GM21619 (cell line): ENCODE measurements around the gene ZC3H7B.

Experiments
- ATAC-seq: cut with Tn5 transposase; IDR thresholded peaks from one replicate; pipeline ENCODE4 v1.9.1; 2021; ENCODE audit not compliant: unreplicated experiment

The ZC3H7B gene

DNA sequence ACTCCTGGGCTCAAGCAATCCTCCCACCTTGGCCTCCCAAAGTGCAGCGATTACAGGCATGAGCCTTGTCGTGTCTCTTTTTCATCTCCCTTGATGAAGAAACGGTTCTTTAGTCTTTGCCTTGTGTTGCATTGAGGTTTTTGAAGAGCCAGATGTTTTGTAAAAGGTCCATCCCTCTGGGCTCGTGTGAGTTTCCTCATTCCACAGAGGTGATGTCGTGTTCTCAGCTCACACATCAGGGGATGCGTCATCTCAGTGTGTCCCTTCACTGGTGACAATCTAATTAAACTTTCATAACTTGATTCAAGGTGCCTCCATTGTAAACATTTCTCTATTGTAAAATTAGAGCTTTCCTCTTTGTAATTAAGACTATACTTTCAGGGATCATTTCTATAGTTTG is 50.7 kb downstream of the ZC3H7B start:
- ATAC-seq, result no peak

DNA sequence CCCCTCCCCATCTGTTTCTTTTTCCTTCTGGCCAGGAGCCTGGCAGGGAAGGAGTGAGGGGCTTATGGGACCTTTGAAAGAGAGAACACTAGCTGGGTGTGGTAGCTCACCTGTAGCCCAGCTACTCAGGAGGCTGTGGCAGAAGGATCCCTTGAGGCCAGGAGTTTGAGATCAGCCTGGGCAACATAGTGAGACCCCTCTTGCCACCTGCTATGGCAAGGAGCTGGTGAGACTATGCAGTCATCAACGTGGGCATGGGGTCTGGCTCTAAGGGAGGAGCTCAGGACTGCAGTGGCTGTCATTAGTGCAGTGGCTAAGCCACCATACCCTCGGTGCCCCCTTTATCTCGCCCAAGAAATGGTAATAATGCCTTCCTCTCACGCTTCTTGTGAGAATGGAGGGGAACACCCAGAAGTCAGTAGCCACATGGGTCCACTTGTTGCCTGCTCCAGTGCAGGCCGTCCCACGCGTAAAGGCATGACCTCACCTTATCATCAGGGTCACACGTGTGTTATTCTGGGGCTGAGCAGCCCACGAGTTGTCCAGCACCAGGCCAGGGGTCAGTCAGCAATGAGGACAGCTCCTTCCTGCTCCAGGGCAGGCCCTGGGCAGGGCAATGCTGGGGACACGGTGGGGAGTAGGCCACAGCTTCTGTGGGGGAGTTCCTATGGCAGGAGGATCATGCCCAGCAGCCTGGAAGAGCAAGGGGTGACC is 52.7 kb downstream of the ZC3H7B start:
- no peak for ATAC-seq

DNA sequence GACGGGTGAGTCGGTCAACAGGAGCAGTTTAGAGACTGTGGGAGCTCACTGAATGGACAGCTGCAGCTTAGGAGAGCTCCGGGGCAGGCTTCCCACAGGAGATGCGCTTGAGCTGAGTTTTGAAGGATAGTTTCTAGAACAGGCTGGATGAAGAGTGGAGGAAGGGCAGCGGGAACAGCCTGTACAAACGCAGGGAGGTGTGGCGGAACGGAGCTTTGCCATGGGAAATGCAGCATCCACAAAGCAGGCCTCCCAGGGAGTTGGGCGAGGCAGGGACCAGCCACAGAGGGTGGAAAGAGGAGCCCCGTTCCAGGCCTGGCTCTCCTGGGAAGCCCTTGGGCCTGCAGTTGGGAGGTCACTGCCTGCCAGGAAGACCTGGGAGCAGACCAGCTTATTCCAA is 53.7 kb downstream of the ZC3H7B start:
- ATAC-seq, result no peak

DNA sequence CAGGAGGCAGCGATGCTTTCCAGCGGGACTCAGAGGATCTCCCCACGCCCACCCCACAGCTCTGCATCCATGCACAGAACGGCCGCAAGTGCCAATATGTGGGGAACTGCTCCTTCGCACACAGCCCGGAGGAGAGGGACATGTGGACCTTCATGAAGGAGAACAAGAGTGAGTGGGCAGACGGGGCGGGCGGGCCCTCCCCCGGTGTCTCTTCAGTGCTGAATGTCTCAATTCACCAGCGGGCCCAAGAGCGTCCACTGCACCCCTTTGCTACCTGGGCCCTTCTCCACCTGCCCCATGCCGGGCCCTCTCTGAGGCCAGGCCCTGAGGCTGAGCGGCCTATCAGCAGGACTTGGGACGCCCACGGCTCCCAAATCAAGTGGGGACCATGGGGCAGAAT is 54.6 kb downstream of the ZC3H7B start:
- ATAC-seq, result no peak

DNA sequence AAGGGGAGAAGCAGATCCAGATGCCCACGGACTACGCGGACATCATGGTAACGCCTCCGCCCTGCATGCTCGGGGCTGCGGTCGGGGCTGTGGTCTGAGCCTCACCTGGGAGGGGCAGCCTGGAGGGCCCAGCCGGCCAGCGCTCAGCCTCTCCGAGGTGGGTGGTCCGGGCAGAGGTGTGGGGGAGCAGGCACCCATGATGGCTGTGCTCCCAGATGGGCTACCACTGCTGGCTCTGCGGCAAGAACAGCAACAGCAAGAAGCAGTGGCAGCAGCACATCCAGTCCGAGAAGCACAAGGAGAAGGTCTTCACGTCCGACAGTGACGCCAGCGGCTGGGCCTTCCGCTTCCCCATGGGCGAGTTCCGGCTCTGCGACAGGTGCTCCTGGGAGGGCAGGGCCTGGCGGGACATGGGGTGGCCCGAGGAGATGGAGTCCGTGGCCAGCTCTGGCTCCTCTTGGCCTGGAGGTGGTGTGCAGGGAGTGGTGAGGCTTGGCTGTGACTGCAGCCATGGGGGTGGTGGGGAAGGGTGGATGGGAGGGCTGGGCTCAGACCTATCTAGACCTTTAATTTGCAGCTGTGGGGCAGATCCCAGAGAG is 55.2 kb downstream of the ZC3H7B start:
- no peak for ATAC-seq

DNA sequence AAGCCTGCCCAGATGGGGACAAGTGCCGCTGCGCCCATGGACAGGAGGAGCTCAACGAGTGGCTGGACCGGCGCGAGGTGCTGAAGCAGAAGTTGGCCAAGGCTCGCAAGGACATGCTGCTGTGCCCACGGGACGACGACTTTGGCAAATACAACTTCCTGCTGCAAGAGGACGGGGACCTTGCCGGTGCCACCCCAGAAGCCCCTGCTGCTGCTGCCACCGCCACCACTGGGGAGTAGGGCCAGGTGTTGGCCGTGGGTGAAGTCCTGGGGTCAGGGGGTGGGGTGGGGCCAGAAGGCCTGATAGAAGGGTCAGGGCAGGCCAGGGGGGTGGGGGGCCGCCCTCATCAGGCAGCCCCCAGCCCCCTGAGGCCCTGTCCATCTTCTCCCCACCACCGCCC is 55.9 kb downstream of the ZC3H7B start:
- ATAC-seq, result no peak

DNA sequence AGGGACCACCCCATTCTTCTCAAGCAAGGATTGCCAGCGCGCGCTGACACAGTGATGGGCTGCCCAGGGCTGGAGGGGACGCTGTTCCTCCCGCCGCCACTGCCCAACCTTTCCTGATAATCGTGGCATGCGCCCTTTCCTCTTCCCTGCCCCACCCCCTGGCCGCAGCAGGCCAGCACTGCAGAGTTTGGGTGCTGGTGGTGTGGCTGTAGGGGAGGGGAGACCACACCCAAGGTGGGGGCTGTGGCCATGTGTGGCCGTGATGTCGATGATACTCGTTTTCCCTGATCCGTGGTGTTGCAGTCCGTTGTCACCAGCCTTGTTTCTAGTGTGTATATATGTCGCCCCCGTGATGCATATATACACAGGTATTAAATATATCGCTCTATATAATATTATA is 57.6 kb downstream of the ZC3H7B start:
- ATAC-seq, result no peak

DNA sequence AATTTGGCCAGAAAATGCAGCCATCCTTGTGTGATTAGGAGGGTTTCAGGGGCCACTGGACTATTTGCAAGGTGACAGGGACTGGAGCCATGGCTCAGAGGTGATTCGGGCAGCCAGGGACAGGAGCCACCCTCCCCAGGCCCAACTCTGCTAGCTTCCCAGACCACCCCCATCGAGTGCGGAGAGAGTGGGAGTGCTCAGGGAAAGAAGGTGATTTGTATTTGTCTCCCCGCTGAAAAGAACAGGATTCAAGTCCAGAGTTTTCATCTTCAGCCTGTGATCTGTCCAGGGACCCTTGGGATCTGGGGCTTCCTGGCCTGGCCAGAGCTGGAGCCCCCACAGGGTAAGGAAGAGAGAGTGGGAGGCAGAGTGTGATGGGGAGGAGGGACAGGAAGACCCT is 58.1 kb downstream of the ZC3H7B start:
- ATAC-seq, result no peak

DNA sequence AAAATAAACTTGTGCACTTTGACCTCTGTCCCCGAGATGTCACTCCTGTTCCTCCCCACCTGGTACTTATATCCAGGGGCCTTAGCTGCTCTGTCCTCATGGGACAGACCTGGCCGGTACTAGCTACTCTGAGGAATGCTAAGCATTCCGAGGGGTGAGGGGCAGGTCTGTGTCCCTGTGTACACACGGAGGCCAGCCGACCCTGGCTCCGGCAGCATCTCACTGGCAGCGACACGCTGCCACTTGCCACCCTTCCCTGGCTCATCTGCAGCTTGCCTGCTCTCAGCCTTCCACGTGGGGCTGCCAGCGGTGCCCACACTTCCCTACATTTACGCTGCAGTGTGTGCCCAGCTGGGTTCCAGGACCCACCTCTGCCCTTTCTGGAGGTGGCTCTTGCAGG is 58.8 kb downstream of the ZC3H7B start:
- no peak for ATAC-seq

DNA sequence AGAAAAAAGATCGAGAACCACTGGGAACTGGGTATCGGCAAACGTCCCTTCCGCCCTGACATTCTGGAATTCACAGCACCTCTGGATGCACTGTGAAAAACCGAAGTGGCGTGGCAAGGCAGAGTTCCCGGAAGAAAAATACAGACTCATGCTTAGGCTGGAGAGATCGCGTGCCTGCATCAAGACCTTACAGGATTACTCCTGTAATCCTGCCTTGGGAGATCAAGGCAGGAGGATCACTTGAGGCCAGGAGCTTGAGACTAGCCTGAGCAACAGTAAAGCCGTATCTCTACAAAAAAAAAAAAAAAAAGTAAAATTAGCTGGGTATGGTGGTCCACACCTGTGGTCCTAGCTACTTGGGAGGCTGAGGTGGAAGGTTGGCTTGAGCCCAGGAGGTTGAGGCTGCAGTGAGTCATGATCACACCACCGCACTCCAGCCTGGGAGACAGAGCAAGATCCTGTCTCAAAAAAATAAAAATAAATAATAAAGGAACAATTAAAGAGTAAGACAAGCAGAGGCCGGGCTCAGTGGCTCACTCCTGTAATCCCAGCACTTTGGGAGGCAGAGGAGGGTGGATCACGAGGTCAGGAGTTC is 60.5 kb downstream of the ZC3H7B start:
- ATAC-seq, result no peak

DNA sequence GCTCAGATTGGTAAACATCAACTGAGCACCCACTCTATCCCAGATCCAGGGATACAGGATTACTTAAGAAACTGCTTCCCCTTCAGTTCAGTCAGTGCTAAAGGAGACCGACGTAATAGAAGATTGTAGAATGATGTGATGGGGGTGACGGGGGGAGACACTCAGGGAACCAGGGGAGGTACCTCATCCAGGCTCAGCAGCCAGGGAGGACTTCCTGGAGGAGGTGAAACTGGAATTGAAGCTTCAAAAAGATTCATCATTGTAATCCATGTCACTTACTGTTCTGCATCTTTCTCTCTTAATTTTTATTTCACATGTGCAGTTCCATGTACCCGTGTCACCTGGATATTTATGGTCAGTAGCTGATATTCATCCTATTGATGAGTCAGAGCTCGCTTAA is 61.3 kb downstream of the ZC3H7B start:
- no peak for ATAC-seq

DNA sequence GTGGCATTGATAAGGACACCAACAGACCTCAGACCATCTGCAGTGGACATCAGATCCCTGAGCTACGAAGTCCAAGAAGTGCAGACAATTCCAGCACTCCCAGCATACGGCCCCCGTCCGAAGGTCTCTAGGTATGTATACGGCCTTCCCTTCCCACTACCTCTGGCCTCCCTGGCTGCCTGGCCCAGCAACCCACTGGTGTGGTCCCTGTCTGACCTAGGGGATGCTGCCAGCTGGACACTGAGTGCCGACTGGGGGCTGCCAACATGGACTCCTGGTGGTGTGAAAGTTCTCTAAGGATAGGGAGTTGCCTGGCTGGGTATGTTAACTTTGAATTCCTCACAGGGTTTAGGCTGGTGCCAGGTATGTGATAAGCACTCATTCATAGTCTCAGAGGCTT is 62.9 kb downstream of the ZC3H7B start:
- no peak for ATAC-seq

DNA sequence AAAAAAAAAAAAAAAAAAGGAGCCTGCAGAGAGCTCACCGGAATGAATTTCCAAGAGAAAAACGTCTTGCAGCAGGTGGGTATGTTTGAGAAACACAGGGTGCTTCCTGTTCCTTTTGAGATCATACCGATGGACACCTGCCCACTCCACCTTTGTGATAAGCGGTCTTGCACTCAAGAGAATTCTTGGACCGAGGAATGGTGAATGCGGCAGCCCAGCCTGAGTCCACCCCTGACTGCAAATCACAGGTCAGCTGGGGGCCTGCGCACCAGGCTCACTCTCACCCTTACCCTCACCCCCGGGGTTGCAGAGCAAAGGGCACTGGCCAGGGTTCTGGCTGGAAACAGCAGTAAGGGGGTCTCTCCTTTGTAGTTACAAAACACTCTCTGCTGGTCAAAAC is 63.6 kb downstream of the ZC3H7B start:
- ATAC-seq, result no peak

DNA sequence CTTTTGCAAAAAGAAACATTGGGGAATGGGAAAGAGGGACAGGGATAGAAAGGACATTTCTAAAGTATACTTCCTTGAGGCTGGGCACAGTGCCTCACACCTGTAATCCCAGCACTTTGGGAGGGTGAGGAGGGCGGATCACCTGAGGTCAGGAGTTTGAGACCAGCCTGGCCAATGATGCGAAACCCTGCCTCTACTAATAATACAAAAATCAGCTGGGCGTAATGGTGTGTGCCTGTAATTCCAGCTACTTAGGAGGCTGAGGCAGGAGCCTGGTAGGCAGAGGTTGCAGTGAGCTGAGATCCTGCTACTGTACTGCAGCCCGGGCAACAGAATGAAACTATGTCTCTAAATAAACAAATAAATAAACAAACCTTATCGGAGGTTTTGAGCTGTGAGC is 64.1 kb downstream of the ZC3H7B start:
- no peak for ATAC-seq

DNA sequence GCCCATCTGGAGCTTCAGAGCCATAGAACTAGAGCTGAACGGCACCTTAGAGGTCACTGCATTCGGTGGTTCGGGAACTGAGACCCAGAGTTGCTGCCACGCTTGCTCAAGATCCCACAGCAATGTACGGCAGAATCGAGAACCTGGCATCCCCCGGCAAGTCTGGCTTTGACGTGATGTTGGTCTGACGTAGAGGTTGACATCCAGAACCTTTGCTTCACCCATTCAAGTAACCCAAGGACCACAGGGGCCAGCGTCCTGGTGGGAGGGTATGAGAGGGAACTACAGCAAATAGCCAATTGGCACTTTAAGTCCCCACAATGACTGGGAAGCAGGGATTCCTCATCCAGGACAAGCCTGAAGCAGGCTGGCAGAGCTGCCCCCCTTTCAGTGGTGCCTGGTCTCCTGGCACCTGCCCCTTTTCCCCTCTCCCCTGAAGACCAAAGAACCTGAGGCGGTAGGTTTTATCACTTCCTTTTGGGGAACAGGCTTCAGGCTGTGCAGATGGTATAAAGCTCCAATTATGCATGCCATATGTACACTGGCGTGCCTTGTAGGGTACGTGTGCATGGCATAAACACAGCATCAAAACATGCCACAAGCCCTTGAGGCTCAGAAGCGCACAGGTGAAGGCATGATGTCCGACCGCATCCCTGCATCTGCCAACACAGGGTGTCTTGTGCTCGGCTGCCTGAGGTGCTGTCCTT is 65.2 kb downstream of the ZC3H7B start:
- ATAC-seq, result no peak

DNA sequence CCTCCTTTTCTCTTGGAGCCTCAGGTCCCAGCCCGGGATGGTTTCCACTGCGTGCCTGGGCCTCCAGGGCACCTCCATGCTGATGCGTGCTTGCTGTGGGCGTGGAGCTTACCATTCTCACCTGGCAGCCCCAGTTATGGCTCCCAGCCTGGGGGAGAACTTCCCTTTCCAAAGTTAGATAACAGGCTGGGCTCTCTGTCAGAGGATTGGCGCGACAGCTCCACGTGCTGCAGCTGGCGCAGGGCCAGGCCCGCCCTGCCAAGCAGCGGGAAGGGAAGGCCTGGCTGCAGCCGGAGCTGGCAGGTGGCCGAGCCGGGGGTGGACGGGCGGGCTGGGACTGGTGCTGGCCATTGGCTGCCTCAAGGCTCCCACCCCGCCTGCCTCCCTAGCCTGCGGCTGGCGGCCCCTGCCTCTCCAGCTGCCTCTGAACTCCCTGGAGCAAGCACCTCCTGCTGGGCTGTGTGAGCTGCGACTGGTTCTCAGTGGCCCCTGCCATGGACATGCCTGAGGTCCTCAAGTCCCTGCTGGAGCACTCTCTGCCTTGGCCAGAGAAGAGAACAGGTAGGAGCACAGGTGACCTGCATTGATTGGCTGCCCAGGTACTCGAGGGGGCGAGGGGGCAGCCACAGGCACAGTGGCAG is 65.8 kb downstream of the ZC3H7B start:
- no peak for ATAC-seq

DNA sequence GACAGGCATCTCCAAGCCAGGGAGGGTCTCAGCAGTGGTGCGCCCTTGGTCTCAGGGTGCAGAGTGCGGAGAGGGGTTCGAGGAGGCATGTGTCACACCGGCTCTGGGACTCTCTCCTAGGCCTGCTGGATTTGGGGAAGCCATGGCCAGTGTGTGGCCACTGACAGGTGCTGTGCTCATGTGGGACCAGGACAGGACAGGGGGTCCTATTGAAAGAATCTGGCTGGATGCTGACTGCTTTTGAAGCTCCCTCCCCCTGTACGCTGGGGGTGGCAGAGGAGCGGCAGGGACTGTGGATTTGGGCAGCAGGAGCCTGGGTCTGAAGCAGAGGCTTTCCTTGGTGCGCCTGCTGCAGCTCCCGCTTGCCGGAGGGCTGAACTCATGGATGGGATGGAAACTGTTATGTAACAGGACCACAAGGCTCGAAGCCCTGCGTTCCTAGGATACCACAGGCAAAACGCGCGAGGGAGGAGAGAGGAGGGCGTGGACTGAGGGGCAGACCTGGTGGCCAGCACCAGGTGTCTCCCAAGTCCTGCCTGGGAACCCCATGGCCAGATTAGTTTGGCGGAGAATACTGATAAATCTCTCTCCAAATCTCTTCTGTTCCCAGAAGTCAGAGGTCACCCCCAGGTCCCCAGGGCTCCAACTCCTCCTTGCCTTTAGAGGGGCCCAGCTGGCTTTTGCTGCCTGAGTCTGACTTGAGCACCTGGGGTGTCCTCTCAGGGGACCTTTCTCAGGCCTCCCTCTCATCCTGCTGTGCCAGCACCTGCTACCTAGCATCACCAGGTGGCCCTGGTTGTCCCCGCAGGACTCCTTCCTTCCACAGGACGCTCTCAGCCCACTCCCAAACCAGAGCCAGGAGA is 66.6 kb downstream of the ZC3H7B start:
- ATAC-seq, result no peak

DNA sequence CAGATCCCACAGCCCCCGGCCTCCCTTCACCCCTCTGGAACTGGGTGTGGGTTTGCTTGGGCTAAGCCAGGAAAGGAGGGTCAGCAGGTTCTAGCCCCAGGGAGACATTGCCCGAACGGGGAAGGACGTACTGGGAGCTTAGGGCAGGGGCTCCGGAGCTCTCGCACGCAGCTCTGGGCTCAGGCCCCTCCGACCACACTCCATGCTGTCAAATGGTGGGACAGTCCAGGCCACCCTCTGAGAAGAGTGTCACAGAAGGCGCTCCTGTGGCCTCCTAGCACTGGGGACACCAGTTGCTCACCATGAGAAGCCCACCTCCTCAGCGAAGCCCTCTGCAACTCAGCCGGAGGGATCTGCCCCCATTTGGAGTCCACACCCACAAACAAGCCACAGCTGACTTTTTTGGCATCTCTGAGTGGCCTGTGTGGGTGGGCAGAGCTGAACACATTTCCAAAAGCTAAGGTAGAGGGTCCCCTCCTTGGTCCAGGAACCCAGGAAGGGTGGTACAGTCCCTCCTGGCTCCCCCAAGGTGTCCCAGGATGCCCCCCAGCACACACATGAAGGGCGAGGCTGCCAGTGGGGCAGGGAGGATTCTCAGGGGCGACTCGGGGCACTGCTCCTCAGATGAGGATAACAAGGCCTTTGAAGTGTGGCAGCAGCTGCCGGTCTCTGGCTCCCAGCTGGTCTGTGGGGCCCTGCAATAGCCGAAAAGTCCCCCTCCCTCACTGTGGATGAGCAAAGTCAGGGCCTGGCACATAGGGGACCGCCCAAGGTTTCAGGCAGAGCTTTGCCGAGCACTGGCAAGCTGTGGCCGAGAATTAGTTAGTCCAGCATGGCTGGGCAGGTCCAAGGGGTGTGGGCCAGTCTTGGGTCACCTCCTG is 67.5 kb downstream of the ZC3H7B start:
- no peak for ATAC-seq

DNA sequence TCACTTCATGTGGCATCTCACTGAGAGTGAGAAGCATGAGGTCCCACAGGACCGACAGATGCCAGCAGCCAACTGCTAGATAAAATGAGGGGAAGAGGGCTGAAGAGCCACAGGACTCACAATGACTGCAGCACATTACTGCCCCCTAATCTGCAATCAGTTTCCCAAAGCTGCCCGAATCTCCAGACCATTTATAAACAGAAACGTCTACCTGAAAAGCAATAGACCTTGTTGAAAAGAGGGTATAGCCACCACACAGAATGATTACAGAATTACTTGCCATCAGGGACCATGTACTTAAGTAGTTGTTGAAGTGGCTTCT is 68.1 kb downstream of the ZC3H7B start:
- ATAC-seq, result no peak

DNA sequence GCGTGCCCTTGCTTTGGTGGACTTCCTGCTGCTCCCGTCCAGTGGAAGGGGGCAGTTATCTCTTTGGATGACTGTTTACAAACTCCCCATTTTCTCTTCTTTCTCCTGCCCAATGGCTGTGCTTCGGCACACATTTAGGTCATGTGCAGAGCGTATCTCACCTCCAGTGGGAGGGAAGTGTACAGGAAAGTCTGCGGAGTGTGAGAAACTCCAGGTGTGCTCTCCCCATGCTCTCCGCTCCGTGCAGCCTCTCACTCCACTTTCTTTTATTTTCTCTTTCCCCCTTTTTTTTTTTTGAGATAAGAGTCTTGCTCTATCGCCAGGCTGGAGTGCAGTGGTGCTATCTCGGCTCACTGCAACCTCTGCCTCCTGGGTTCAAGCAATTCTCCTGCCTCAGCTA is 68.5 kb downstream of the ZC3H7B start:
- ATAC-seq, result no peak
